Germinal center (tissue), 1 donor: ENCODE results near the gene COP1.
"Not testable (repeated sequence)": the region's sequence is repeated elsewhere in the genome, so short reads cannot be mapped to it uniquely, and the experiment has no call there.

Experiments
- DNase-seq: peaks from one replicate; pipeline ENCODE4 v3.0.0; 2012; ENCODE audit warnings: mixed read lengths, low spot score

Gene COP1

GRCh38 chr1:176033881-176034280, 173.2 kb downstream of the COP1 start:
- DNase-seq = no peak

GRCh38 chr1:176033474-176033873, 173.6 kb downstream of the COP1 start:
- DNase-seq = no peak

DNA sequence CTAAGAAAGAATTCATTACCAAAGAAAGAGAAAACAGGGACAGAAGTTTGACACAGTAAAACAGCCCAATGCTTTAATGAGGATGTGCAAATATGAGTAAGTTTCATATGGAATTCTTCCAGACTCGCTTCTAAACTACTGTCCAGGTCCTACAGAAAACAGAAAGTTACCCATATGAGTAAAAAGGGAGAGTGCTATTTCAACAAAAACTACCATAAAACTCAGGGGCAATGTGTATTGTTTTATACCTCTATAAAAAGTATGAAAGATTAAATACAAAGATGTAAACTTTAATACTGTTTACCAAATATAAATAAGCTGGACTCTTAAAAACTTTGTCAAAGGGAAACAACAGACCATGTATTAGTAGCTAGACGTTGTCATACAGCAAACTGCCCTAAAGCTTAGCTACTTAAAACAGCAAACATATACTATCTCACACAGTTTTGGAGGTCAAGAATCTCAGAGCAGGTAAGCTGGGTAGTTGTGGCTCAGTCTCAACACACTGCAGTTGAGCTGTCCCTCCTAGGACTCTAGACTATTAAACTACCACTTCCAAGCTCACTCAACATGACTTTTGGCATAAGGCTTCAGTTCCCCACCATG, 174.9 kb downstream of the COP1 start:
- no peak for DNase-seq

DNA sequence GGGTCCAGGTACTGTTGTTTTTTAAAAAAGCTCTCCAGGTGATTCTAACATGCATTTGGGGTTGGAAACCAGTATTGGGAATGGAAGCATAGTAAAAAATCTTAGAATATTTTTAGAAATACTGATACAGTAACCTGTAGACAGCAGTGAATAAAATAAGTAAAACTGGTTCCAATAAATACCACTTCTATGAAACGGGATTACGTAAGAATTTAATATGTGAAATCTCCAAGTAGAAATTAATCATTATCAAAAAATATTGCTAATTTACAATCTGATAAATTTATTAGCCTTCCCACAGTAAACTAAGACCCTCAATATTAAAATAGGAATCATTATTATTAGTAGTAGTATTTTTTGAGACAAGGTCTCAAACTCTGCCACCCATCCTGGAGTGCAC, 177.5 kb downstream of the COP1 start:
- no peak for DNase-seq

GRCh38 chr1:176029155-176029554, 177.9 kb downstream of the COP1 start:
- DNase-seq = no peak

DNA sequence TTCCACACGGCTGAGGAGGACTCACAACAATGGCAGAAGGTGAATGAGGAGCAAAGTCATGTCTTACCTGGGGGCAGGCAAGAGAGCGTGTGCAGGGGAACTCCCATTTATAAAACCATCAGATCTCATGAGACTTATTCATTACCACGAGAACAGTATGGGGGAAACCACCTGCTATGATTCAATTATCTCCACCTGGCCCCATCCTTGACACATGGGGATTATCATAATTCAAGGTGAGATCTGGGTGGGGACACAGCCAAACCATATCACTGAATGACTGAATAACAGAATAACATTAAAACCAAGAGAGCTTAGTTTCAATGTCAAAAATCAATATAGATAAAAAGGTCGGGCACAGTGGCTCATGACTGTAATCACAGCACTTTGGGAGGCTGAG, 179.2 kb downstream of the COP1 start:
- DNase-seq = not testable (repeated sequence)

- DNase-seq = no peak
Observed at GRCh38 chr1:176022574-176022973, 184.5 kb downstream of the COP1 start.

GRCh38 chr1:176017722-176018121, 189.4 kb downstream of the COP1 start:
- no peak for DNase-seq

- no peak for DNase-seq
Observed at GRCh38 chr1:176009951-176010350, 197.1 kb downstream of the COP1 start.

DNA sequence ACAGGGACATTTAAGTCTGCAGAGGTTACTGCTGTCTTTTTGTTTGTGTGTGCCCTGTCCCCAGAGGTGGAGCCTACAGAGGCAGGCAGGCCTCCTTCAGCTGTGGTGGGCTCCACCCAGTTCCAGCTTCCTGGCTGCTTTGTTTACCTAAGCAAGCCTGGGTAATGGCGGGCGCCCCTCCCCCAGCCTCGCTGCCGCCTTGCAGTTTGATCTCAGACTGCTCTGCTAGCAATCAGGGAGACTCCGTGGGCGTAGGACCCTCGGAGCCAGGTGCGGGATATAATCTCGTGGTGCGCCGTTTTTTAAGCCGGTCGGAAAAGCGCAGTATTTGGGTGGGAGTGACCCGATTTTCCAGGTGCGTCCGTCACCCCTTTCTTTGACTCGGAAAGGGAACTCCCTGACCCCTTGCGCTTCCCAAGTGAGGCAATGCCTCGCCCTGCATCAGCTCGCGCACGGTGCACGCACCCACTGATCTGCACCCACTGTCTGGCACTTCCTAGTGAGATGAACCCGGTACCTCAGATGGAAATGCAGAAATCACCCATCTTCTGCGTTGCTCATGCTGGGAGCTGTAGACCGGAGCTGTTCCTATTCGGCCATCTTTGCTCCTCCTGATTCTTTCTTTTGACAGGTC, 199.2 kb downstream of the COP1 start:
- DNase-seq = not testable (repeated sequence)

DNA sequence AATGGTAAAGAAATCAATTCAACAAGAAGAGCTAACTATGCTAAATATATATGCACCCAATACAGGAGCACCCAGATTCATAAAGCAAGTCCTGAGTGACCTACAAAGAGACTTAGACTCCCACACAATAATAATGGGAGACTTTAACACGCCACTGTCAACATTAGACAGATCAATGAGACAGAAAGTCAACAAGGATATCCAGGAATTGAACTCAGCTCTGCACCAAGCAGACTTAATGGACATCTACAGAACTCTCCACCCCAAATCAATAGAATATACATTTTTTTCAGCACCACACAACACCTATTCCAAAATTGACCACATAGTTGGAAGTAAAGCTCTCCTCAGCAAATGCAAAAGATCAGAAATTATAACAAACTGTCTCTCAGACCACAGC, 212.4 kb downstream of the COP1 start:
- DNase-seq = not testable (repeated sequence)

- not testable (repeated sequence) for DNase-seq
Observed at GRCh38 chr1:175992825-175993224, 214.3 kb downstream of the COP1 start.

DNA sequence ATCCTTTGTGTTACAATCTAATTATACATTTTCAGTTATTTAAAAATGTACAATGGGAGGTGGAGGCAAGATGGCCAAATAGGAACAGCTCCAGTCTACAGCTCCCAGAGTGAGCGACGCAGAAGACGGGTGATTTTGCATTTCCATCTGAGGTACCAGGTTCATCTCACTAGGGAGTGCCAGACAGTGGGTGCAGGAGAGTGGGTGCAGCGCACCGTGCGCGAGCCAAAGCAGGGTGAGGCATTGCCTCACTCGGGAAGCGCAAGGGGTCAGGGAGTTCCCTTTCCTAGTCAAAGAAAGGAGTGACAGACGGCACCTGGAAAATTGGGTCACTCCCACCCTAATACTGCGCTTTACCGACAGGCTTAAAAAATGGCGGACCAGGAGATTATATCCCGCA, 214.9 kb downstream of the COP1 start:
- not testable (repeated sequence) for DNase-seq

DNA sequence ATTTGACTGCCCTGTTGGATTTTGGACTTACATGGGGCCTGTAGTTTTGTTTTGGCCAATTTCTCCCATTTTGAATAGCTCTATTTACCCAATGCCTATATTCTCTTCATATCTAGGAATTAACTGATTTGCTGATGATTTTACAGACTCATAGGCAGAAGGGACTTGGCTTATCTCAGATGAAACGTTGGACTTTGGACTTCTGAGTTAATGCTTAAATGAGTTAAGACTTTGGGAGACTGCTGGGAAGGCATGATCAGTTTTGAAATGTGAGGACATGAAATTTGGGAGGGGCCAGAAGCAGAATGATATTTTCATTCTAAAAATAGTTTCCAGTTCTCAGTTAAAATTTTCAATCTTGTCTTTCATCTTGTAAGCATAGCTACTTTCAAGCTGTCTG, 222.3 kb downstream of the COP1 start:
- no peak for DNase-seq

- DNase-seq = no peak
Observed at GRCh38 chr1:175984057-175984812, 222.9 kb downstream of the COP1 start.

GRCh38 chr1:175983363-175983762, 223.7 kb downstream of the COP1 start:
- not testable (repeated sequence) for DNase-seq

- no peak for DNase-seq
Observed at GRCh38 chr1:175981128-175981527, 226.0 kb downstream of the COP1 start.

GRCh38 chr1:175978926-175979325, 228.2 kb downstream of the COP1 start:
- no peak for DNase-seq

GRCh38 chr1:175978476-175978875, 228.6 kb downstream of the COP1 start:
- DNase-seq = no peak

DNA sequence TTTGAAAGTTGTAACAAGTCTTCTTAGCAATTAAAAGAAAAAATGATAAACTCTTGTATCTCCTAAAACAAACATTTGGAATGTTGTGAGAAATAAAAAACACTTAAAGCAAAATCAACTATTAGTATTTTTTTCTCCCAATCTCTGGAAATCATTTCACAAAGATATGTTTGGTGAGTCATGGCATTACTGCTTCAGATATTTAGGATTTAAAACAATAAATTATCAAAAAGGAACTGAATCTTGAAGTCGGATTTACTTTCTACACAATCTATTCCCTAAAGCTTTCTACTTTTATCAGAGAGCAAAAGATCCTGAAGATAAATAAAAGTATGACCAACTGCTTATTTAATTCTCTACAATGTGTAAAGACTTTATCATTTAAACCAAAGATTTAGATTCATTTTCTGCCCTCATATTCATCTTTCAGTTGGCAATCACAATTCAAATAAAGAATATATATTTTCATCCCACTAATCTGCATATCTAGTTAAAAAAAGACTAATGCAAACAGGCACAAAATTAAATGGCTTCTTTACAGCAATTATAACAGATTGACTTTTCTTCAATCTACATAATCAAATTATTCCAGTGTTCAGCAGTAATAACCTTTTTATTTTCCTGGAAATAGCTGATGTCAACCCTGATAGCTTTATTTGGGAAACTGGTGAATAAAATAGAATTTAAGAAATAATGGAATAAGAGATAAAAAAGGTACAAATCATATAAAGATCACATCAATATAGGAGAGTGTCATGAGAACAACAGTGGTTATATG, 230.0 kb downstream of the COP1 start:
- DNase-seq = no peak

- DNase-seq = no peak
Observed at GRCh38 chr1:175969231-175969630, 237.9 kb downstream of the COP1 start.

- no peak for DNase-seq
Observed at GRCh38 chr1:175968486-175969172, 238.5 kb downstream of the COP1 start.
